ENCODE measurements around the gene PHB1.

The PHB1 gene

GRCh38 chr17:49414622-49415350 lies at the start of gene PHB1:
PHB1 (minus strand) TSS chr17:49414882; CDS start chr17:49413264, 1,618 bp downstream.
- peak; percentile 88 to 91 for DNase-seq (ENCODE audit: low read depth in 2 of 2)

- no peak for DNase-seq (ENCODE audit: low read depth in 2 of 2)
Measured at GRCh38 chr17:49464049-49464448, 49.4 kb upstream of the PHB1 start.

- no peak for DNase-seq (ENCODE audit: low read depth in 2 of 2)
Measured at GRCh38 chr17:49461580-49461979, 46.9 kb upstream of the PHB1 start.

- no peak for DNase-seq (ENCODE audit: low read depth in 2 of 2)
Measured at GRCh38 chr17:49460401-49460800, 45.7 kb upstream of the PHB1 start.

- DNase-seq (ENCODE audit: low read depth in 2 of 2), result no peak
Measured at GRCh38 chr17:49459401-49459984, 44.8 kb upstream of the PHB1 start.

GRCh38 chr17:49457564-49458535 lies 43.2 kb upstream of the PHB1 start:
- DNase-seq (ENCODE audit: low read depth in 2 of 2), result no peak

GRCh38 chr17:49456183-49456965 lies 41.7 kb upstream of the PHB1 start:
- no peak for DNase-seq (ENCODE audit: low read depth in 2 of 2)

GRCh38 chr17:49455272-49455861 lies 40.7 kb upstream of the PHB1 start:
- DNase-seq (ENCODE audit: low read depth in 2 of 2), result no peak

- no peak for DNase-seq (ENCODE audit: low read depth in 2 of 2)
Measured at GRCh38 chr17:49454050-49454449, 39.4 kb upstream of the PHB1 start.

GRCh38 chr17:49452661-49453060 lies 38.0 kb upstream of the PHB1 start:
- no peak for DNase-seq (ENCODE audit: low read depth in 2 of 2)

GRCh38 chr17:49452201-49452600 lies 37.5 kb upstream of the PHB1 start:
- DNase-seq (ENCODE audit: low read depth in 2 of 2), result no peak

GRCh38 chr17:49450735-49451134 lies 36.1 kb upstream of the PHB1 start:
- DNase-seq (ENCODE audit: low read depth in 2 of 2), result no peak

- no peak for DNase-seq (ENCODE audit: low read depth in 2 of 2)
Measured at GRCh38 chr17:49450181-49450580, 35.5 kb upstream of the PHB1 start.

- no peak for DNase-seq (ENCODE audit: low read depth in 2 of 2)
Measured at GRCh38 chr17:49447628-49448302, 33.1 kb upstream of the PHB1 start.

GRCh38 chr17:49445591-49445990 lies 30.9 kb upstream of the PHB1 start:
- no peak for DNase-seq (ENCODE audit: low read depth in 2 of 2)

GRCh38 chr17:49444384-49444783 lies 29.7 kb upstream of the PHB1 start:
- DNase-seq (ENCODE audit: low read depth in 2 of 2), result no peak

- no peak for DNase-seq (ENCODE audit: low read depth in 2 of 2)
Measured at GRCh38 chr17:49443862-49444261, 29.2 kb upstream of the PHB1 start.

GRCh38 chr17:49442041-49442440 lies 27.4 kb upstream of the PHB1 start:
- no peak for DNase-seq (ENCODE audit: low read depth in 2 of 2)

GRCh38 chr17:49441578-49441977 lies 26.9 kb upstream of the PHB1 start:
- no peak for DNase-seq (ENCODE audit: low read depth in 2 of 2)

- DNase-seq (ENCODE audit: low read depth in 2 of 2), result no peak
Measured at GRCh38 chr17:49440581-49440980, 25.9 kb upstream of the PHB1 start.

All from stimulated activated CD4-positive, alpha-beta T cell treated with anti-CD3 and anti-CD28 coated beads, Interleukin-4, amount 100 ng/mL, for 48 hours (primary cell).